ENCODE measurements around the gene FLT3.

FLT3 gene

GRCh38 chr13:27962128-27962841 lies 138.1 kb downstream of the FLT3 start:
- TF ChIP-seq, protein P1, sequence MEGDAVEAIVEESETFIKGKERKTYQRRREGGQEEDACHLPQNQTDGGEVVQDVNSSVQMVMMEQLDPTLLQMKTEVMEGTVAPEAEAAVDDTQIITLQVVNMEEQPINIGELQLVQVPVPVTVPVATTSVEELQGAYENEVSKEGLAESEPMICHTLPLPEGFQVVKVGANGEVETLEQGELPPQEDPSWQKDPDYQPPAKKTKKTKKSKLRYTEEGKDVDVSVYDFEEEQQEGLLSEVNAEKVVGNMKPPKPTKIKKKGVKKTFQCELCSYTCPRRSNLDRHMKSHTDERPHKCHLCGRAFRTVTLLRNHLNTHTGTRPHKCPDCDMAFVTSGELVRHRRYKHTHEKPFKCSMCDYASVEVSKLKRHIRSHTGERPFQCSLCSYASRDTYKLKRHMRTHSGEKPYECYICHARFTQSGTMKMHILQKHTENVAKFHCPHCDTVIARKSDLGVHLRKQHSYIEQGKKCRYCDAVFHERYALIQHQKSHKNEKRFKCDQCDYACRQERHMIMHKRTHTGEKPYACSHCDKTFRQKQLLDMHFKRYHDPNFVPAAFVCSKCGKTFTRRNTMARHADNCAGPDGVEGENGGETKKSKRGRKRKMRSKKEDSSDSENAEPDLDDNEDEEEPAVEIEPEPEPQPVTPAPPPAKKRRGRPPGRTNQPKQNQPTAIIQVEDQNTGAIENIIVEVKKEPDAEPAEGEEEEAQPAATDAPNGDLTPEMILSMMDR (IDR thresholded peaks at IDR 0.05; ENCODE audit: low read depth, low read length) = no peak
- TF ChIP-seq, protein P2, sequence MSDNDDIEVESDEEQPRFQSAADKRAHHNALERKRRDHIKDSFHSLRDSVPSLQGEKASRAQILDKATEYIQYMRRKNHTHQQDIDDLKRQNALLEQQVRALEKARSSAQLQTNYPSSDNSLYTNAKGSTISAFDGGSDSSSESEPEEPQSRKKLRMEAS (IDR thresholded peaks at IDR 0.05; ENCODE audit: low read depth, low read length) = no peak
- TF ChIP-seq POLR2A (IDR thresholded peaks at IDR 0.05; ENCODE audit: extremely low read depth, insufficient read length) (no peak), MYC (IDR thresholded peaks at IDR 0.05; ENCODE audit: low read depth, low read length) (no peak)
- DNase-seq (ENCODE audit: low read depth) = no peak
- H3K4me3 ChIP-seq (ENCODE audit: low read depth, low read length) = no peak overlapping the region

DNA sequence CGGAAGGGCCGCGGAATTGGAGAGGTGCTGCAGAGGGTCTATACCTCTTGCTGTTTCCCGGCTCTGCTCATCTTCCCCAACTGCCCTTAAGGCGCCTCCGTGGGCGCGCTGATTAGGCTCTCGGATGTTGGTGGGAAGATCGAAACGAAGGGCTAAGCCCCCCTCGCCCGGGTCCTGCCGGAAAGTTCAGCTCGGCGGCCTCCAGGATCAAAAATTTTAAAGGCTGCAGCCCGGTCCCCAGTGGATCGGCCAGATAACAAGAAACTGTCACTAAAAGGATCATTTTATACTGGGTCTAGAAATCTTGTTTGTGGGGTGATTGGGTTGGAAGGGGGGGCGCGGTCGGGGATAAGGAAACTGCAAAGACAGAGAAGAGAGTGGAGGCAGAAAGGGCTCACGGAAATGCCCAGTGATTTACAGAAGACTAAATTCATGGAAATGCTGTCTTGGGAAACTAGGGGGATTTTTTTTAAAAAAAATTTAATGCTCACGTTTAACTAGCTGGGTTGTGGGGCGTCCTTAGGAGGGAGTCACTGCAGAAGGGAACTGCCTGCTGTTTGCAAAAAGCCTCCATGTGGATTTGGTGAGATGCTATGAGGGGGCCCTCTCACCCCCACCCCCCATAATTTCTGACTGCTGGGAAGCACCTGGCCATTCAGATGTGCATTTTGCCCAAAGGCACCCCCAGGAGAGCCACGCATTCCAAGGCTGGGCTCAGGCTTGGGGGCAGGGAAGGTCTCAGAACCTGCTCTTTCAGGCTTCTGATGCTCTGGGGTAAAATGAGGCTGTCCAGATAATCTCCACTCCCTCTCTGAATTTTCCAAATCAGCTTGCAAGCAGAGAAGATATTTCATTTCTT lies 138.9 kb downstream of the FLT3 start:
- TF ChIP-seq, protein P2 (IDR thresholded peaks at IDR 0.05; ENCODE audit: low read depth, low read length) = no peak
- TF ChIP-seq, protein P1 (IDR thresholded peaks at IDR 0.05; ENCODE audit: low read depth, low read length) = no peak
- no peak for TF ChIP-seq POLR2A (IDR thresholded peaks at IDR 0.05; ENCODE audit: extremely low read depth, insufficient read length)
- TF ChIP-seq MYC (IDR thresholded peaks at IDR 0.05; ENCODE audit: low read depth, low read length) = no peak
- DNase-seq (ENCODE audit: low read depth) = no peak
- no peak overlapping the region for H3K4me3 ChIP-seq (ENCODE audit: low read depth, low read length)

DNA sequence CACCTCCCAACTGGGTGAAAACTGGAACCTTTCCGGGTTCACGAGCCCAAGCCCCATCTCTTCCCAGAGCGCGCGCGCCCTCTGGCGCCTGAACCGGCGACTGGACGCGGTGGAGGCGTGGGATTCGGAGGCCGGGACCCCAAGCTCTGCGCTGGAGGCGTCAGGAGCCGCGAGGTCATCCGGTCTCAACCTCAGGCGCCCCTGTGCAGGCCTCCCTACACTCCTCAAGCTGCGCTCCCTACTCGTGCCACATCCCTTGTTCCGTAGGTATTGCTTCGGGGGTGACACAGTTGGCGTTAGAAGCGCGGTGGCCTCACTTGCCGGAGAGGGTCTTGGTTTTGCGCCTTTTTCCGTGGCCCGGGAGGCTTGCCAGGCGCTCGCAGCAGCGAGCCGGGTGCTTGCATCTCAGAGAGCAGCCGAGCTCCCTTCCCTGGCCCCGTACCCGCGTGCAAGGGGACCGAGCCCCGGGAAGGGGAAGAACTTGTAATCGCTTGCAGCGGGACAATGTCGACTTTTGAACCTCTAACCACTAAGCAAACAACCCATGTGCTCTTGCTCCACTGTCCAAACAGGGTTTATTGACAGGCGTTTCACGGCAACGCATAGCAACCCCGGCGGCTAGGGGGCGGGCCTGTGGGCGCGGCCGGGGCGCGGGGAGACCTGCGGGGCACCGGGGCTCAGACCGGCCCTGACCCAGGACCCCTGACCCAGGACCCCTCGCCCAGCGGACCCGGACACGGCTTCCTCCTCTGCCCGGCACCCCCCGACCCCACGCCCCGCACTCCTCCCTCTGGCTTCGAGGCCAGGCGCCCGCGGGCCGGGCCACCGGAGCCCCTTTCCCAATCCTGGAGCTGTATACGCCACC lies 139.8 kb downstream of the FLT3 start:
- peak overlapping the region; percentile 57 for H3K4me3 ChIP-seq (ENCODE audit: low read depth, low read length)
- DNase-seq (ENCODE audit: low read depth) = peak; percentile 93
- TF ChIP-seq POLR2A (IDR thresholded peaks at IDR 0.05; ENCODE audit: extremely low read depth, insufficient read length) = no peak
- TF ChIP-seq MYC (IDR thresholded peaks at IDR 0.05; ENCODE audit: low read depth, low read length) = peak; percentile 96
- TF ChIP-seq, protein P1 (IDR thresholded peaks at IDR 0.05; ENCODE audit: low read depth, low read length) = peak; percentile 79
- TF ChIP-seq, protein P2 (IDR thresholded peaks at IDR 0.05; ENCODE audit: low read depth, low read length) = peak; percentile 96

DNA sequence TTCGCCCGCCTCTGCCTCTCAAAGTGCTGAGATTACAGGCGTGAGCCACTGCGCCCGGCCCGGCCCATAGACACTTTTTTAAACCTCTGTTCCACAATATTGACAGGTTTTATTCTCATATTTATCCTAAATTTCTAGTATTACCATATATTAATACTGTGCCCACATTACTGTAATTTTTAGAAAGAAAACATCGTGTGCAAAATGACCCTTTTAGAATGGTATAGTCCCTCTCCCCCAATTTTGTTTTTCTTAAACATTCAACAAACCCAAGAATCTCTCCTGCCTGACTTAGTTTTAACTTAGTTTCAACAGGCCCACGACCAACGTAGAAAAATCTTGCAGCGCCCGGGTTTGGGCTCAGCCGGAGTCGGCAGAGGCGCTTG lies 140.4 kb downstream of the FLT3 start:
- TF ChIP-seq MYC (IDR thresholded peaks at IDR 0.05; ENCODE audit: low read depth, low read length) (no peak), POLR2A (IDR thresholded peaks at IDR 0.05; ENCODE audit: extremely low read depth, insufficient read length) (no peak)
- TF ChIP-seq, protein P1 (IDR thresholded peaks at IDR 0.05; ENCODE audit: low read depth, low read length) = no peak
- TF ChIP-seq, protein P2 (IDR thresholded peaks at IDR 0.05; ENCODE audit: low read depth, low read length) = no peak
- peak overlapping the region; percentile 57 for H3K4me3 ChIP-seq (ENCODE audit: low read depth, low read length)
- no peak for DNase-seq (ENCODE audit: low read depth)

- no peak overlapping the region for H3K4me3 ChIP-seq (ENCODE audit: low read depth, low read length)
- no peak for DNase-seq (ENCODE audit: low read depth)
- TF ChIP-seq, protein P2 (IDR thresholded peaks at IDR 0.05; ENCODE audit: low read depth, low read length) = no peak
- TF ChIP-seq POLR2A (IDR thresholded peaks at IDR 0.05; ENCODE audit: extremely low read depth, insufficient read length) (no peak), MYC (IDR thresholded peaks at IDR 0.05; ENCODE audit: low read depth, low read length) (no peak)
- TF ChIP-seq, protein P1 (IDR thresholded peaks at IDR 0.05; ENCODE audit: low read depth, low read length) = no peak
Measured at GRCh38 chr13:27956576-27957300, 143.6 kb downstream of the FLT3 start.
